RCC 7860 (cell line): ENCODE data around the gene BICD2.

Experiments
- DNase-seq: peaks from one replicate; pipeline ENCODE4 v3.0.0-alpha.2; 2015; ENCODE audit warnings: low spot score
- FAIRE-seq: peaks from 2 replicates; lab custom pipeline; 2012; peaks lifted over from hg19 to GRCh38; lab: Jason Lieb, UNC

BICD2 gene

GRCh38 chr9:92716557-92716956 lies 48.1 kb downstream of the BICD2 start:
- DNase-seq, result no peak
- no peak for FAIRE-seq

- DNase-seq (no peak), FAIRE-seq (no peak)
Observed at GRCh38 chr9:92715488-92716231, 49.0 kb downstream of the BICD2 start.

GRCh38 chr9:92714787-92715487 lies 49.7 kb downstream of the BICD2 start:
- FAIRE-seq (no peak), DNase-seq (no peak)

GRCh38 chr9:92714016-92714415 lies 50.6 kb downstream of the BICD2 start:
- FAIRE-seq (no peak), DNase-seq (no peak)

GRCh38 chr9:92713528-92713927 lies 51.1 kb downstream of the BICD2 start:
- no peak for DNase-seq
- no peak for FAIRE-seq

GRCh38 chr9:92712767-92713166 lies 51.9 kb downstream of the BICD2 start:
- FAIRE-seq, result no peak
- no peak for DNase-seq

- no peak for DNase-seq
- FAIRE-seq, result no peak
Observed at GRCh38 chr9:92711844-92712243, 52.8 kb downstream of the BICD2 start.

GRCh38 chr9:92711146-92711545 lies 53.5 kb downstream of the BICD2 start:
- no peak for DNase-seq

GRCh38 chr9:92710368-92710767 lies 54.3 kb downstream of the BICD2 start:
- DNase-seq, result no peak
- no peak for FAIRE-seq

More at GRCh38 chr9:92711146-92711545, 53.5 kb downstream of the BICD2 start:
- no peak for FAIRE-seq

- DNase-seq (no peak), FAIRE-seq (no peak)
Observed at GRCh38 chr9:92709954-92710353, 54.7 kb downstream of the BICD2 start.

GRCh38 chr9:92709240-92709639 lies 55.4 kb downstream of the BICD2 start:
- FAIRE-seq (no peak), DNase-seq (no peak)

- FAIRE-seq (no peak), DNase-seq (no peak)
Observed at GRCh38 chr9:92707530-92707929, 57.1 kb downstream of the BICD2 start.

GRCh38 chr9:92706218-92706940 lies 58.3 kb downstream of the BICD2 start:
- FAIRE-seq, result no peak
- DNase-seq, result no peak

GRCh38 chr9:92704528-92704927 lies 60.1 kb downstream of the BICD2 start:
- DNase-seq (no peak), FAIRE-seq (no peak)

GRCh38 chr9:92696619-92697018 lies 68.0 kb downstream of the BICD2 start:
- FAIRE-seq, result no peak
- no peak for DNase-seq

- FAIRE-seq (no peak), DNase-seq (no peak)
Observed at GRCh38 chr9:92686954-92687353, 77.7 kb downstream of the BICD2 start.

GRCh38 chr9:92685022-92685421 lies 79.6 kb downstream of the BICD2 start:
- FAIRE-seq (no peak), DNase-seq (no peak)

- DNase-seq (no peak), FAIRE-seq (no peak)
Observed at GRCh38 chr9:92682269-92682668, 82.4 kb downstream of the BICD2 start.

- DNase-seq, result no peak
- FAIRE-seq, result no peak
Observed at GRCh38 chr9:92680166-92681119, 84.2 kb downstream of the BICD2 start.

GRCh38 chr9:92679413-92680165 lies 85.0 kb downstream of the BICD2 start:
- no peak for DNase-seq
- no peak for FAIRE-seq
